Breast epithelium (tissue), 4 donors: Measurements from ENCODE around the gene ZNF548. TPM values are rescaled to one million over a fixed set of nuclear protein-coding genes. Genes with fewer than 3 reads are reported as not detected.

Experiments
- DNase-seq, 2 donors: peaks; one replicate each; pipeline ENCODE4 v3.0.0-alpha.2; 2019; ENCODE audit warnings: low spot score in 2 of 2
- H3K27ac ChIP-seq, 2 donors: fragments of 200-600 bp; sonication (generic) in 1 of 2; one replicate each; pipeline ENCODE4 v1.5.1; 2016 to 2019; ENCODE audit warnings: mild to moderate bottlenecking in 1 of 2
- H3K27me3 ChIP-seq, 2 donors: fragments of 200-600 bp; sonication (generic) in 1 of 2; one replicate each; pipeline versions ENCODE4 v1.5.1 to v1.6.0; 2017 to 2019; ENCODE audit warnings: control low read depth in 1 of 2, mild to moderate bottlenecking in 1 of 2
- H3K36me3 ChIP-seq: fragments of 200-600 bp; one replicate; pipeline ENCODE4 v1.5.1; 2019
- H3K4me1 ChIP-seq, 2 donors: fragments of 200-600 bp; sonication (generic); one replicate each; pipeline ENCODE4 v1.5.1; 2016 to 2019; ENCODE audit warnings: control low read depth in 1 of 2
- H3K4me3 ChIP-seq, 3 donors: fragments of 200-600 bp; sonication (generic); 1 replicate in 2 of 3; 2 replicates in 1 of 3; pipeline ENCODE4 v1.5.1; 2016 to 2019; ENCODE audit warnings: mild to moderate bottlenecking in 3 of 3, moderate library complexity in 2 of 3
- H3K9me3 ChIP-seq, 2 donors: fragments of 200-600 bp; sonication (generic) in 1 of 2; one replicate each; pipeline ENCODE4 v1.5.1; 2016 to 2019; ENCODE audit warnings: control low read depth in 1 of 2
- CTCF ChIP-seq, 3 donors: fragments of 450-650 bp; IDR thresholded peaks; one replicate each; pipeline ENCODE4 v1.5.1; 2016 to 2017; ENCODE audit warnings: antibody characterized with exemption in 3 of 3, mild to moderate bottlenecking in 3 of 3, moderate library complexity in 3 of 3
- POLR2A ChIP-seq: fragments of 450-650 bp; IDR thresholded peaks from one replicate; pipeline ENCODE4 v1.6.1; 2016; ENCODE audit warnings: antibody characterized with exemption, mild to moderate bottlenecking, moderate library complexity
- POLR2AphosphoS5 ChIP-seq, 3 donors: sonication (generic); formaldehyde crosslinking; IDR thresholded peaks; one replicate each; pipeline ENCODE4 v1.6.1; 2017; ENCODE audit warnings: antibody characterized with exemption in 3 of 3
- intact Hi-C: fragments of 100-400 bp; cut with DNase I; formaldehyde crosslinking; loops from one replicate; pipeline ENCODE4 v1.15.1; 2023; ENCODE audit warnings: low total_unique reads
- total RNA-seq, 3 donors: library from RNA; depleted of rRNA; stranded (reverse); fragments of >200 nt; gene quantifications; one replicate each; pipeline ENCODE4 v1.1.0, GENCODE V29; 2016

Gene ZNF548
- total RNA-seq, 3 donors from 2014 or later = 23.6 to 34.5 (median 31.8) TPM

DNA sequence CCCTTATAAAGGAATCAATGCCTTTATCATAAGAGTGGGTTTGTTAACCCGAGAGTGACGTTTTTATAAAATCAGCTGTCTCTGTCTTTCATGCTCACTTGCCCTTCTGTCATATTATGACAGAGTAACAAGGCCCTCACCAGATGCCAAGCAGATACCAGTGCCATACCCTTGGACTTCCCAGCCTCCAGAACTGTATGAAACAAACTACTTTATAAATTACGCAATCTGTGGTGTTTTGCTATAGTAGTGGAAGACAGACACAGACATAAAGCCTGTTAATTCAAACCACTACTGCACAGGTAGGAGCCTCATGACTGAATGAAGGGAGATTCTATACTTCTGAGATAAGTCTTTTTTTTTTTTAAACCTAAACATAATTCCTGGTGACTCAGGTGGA is 62.7 kb downstream of the ZNF548 start:
- Histone ChIP-seq H3K9me3 (peaks cover 38 to 77% of the 10 kb centered on the region in 2 donors), H3K4me1 (no peaks in the 10 kb centered on the region), H3K4me3 (no peak overlapping the region), H3K27me3 (no peaks in the 10 kb centered on the region), H3K27ac (no peak overlapping the region), H3K36me3 (peaks cover 8% of the 10 kb centered on the region)
- TF ChIP-seq CTCF (IDR thresholded peaks at IDR 0.05) (no peak), POLR2A (no peak), POLR2AphosphoS5 (IDR thresholded peaks at IDR 0.05) (no peak)
- DNase-seq = no peak
- intact Hi-C loops = no loop called here

Other genes with a start within 250 kb of the ZNF548 start
- gene ZIM3, start 244.7 kb upstream of the ZNF548 start, total RNA-seq = not detected
- gene DUXA, start 222.4 kb upstream of the ZNF548 start, total RNA-seq = not detected
- gene ZNF264, start 198.4 kb upstream of the ZNF548 start, total RNA-seq = 10 to 100 TPM; 29.2 to 66.2 (median 47.4) TPM
- gene AURKC, start 158.8 kb upstream of the ZNF548 start, total RNA-seq = 1 to 10 TPM in 2 of 3 donors, under 1 TPM in 1; 0.64 to 3.4 (median 1.3) TPM
- 10 to 100 TPM; 17.0 to 29.9 (median 19.8) TPM for gene ZNF805, start 149.2 kb upstream of the ZNF548 start, total RNA-seq
- 100 to 1,000 TPM in 1 of 3 donors, 10 to 100 TPM in 2; 70.2 to 123 (median 88.5) TPM for gene ZNF460, start 109.4 kb upstream of the ZNF548 start, total RNA-seq
- 10 to 100 TPM in 1 of 3 donors, 1 to 10 TPM in 2; 6.7 to 14.8 (median 8.5) TPM for gene ZNF543, start 69.4 kb upstream of the ZNF548 start, total RNA-seq
- gene ZNF304, start 38.6 kb upstream of the ZNF548 start, total RNA-seq = 10 to 100 TPM in 1 of 3 donors, 1 to 10 TPM in 2; 7.5 to 13.6 (median 8.2) TPM
- 10 to 100 TPM; 16.7 to 23.2 (median 20.2) TPM for gene TRAPPC2B, start 26.3 kb upstream of the ZNF548 start, total RNA-seq
- gene ZNF547, start 26.3 kb upstream of the ZNF548 start, total RNA-seq = 1 to 10 TPM; 1.6 to 3.8 (median 2.4) TPM
- gene ZNF17, start 21.3 kb downstream of the ZNF548 start, total RNA-seq = 10 to 100 TPM; 10.5 to 22.0 (median 11.2) TPM
- gene ZNF749, start 45.5 kb downstream of the ZNF548 start, total RNA-seq = 10 to 100 TPM in 1 of 3 donors, 1 to 10 TPM in 2; 3.4 to 11.1 (median 8.5) TPM
- 1 to 10 TPM in 2 of 3 donors, under 1 TPM in 1; 0.96 to 2.5 (median 2.0) TPM for gene VN1R1, start 67.3 kb downstream of the ZNF548 start, total RNA-seq
- 10 to 100 TPM in 2 of 3 donors, 1 to 10 TPM in 1; 8.5 to 26.9 (median 19.7) TPM for gene ZNF772, start 87.7 kb downstream of the ZNF548 start, total RNA-seq
- gene ZNF419, start 97.9 kb downstream of the ZNF548 start, total RNA-seq = 10 to 100 TPM; 10.2 to 13.0 (median 12.5) TPM
- 10 to 100 TPM in 2 of 3 donors, 1 to 10 TPM in 1; 9.3 to 26.2 (median 12.8) TPM for gene ZNF773, start 110.1 kb downstream of the ZNF548 start, total RNA-seq
- gene ZNF549, start 137.5 kb downstream of the ZNF548 start, total RNA-seq = 10 to 100 TPM in 1 of 3 donors, 1 to 10 TPM in 2; 3.7 to 11.6 (median 7.9) TPM
- 10 to 100 TPM in 2 of 3 donors, 1 to 10 TPM in 1; 5.4 to 15.5 (median 15.1) TPM for gene ZNF550, start 170.0 kb downstream of the ZNF548 start, total RNA-seq
- gene ZNF416, start 189.1 kb downstream of the ZNF548 start, total RNA-seq = 1 to 10 TPM; 2.7 to 6.4 (median 6.2) TPM
- 1 to 10 TPM; 2.2 to 8.9 (median 6.9) TPM for gene ZIK1, start 194.3 kb downstream of the ZNF548 start, total RNA-seq
- gene ZNF530, start 210.0 kb downstream of the ZNF548 start, total RNA-seq = 1 to 10 TPM; 2.9 to 6.9 (median 5.3) TPM
- 10 to 100 TPM; 18.2 to 31.6 (median 18.4) TPM for gene ZNF134, start 224.4 kb downstream of the ZNF548 start, total RNA-seq
- 10 to 100 TPM in 2 of 3 donors, 1 to 10 TPM in 1; 8.2 to 23.1 (median 16.4) TPM for gene ZNF211, start 243.3 kb downstream of the ZNF548 start, total RNA-seq